ENCODE results near the gene CAMSAP3. TPM values are rescaled to one million over a fixed set of nuclear protein-coding genes. Genes with fewer than 3 reads are reported as not detected.

The CAMSAP3 gene
- total RNA-seq, 1 donor from 2014 or later = 25.6 TPM

DNA sequence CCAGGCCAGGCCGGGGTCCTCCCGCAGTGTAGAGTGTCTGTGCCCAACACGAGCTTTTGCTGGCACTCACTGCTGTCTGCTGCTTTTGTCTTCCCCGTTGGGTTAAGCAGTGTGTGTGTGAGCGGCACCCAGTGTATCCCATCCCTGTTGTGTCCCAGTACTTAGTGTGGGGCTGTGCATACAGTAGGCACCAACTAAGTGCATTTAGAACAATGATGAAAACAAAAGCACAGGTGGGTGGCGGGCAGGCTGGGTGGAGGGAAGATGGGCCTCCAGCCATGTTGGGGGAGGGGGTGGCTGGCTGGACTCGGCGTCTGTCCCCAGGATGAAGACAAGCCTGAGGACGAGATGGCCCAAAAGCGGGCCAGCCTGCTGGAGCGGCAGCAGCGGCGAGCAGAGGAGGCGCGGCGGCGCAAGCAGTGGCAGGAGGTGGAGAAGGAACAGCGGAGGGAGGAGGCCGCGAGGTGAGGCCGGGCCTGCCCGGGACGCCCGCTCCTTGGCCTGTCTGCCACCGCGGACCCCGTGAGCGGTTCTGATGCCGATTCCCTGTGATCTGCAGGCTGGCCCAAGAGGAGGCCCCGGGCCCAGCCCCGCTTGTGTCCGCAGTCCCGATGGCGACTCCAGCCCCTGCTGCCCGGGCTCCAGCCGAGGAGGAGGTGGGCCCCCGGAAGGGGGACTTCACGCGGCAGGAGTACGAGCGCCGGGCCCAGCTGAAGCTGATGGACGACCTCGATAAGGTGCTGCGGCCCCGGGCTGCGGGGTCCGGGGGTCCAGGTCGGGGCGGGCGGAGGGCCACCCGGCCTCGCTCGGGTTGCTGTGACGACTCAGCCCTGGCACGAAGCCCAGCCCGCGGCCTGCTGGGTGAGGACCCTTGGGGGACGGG lies 19.4 kb downstream of the CAMSAP3 start:
- no peak for DNase-seq
- intact Hi-C loops (cut with DNase I) = no loop called here
- no peak overlapping the region for H3K27ac ChIP-seq
- peaks cover 44% of the 10 kb centered on the region for H3K36me3 ChIP-seq
- H3K9me3 ChIP-seq = no peaks in the 10 kb centered on the region
- H3K4me1 ChIP-seq = peaks cover 19% of the 10 kb centered on the region
- H3K4me3 ChIP-seq = no peak overlapping the region
- no peaks in the 10 kb centered on the region for H3K27me3 ChIP-seq (ENCODE audit: low read depth)
- ATAC-seq = no peak
- no peak for TF ChIP-seq CTCF (IDR thresholded peaks at IDR 0.05)

DNA sequence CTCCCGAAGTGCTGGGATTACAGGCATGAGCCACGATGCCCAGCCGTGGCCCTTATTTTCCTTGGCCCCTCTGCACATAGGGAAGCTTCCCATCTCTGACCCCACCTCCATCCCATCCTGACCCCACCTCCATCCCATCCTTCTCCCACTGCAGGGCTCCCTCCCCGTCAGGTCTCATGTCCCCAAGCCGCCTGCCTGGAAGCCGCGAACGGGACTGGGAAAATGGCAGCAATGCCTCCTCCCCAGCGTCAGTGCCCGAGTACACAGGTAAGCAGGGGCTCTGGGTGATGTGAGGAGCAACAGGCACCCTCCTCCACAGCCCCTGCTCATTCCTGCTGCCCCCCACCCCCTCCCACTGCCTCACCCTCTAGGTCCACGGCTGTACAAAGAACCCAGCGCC lies 21.5 kb downstream of the CAMSAP3 start:
- no peak for ATAC-seq
- no peaks in the 10 kb centered on the region for H3K9me3 ChIP-seq
- intact Hi-C loops (cut with DNase I) = no loop called here
- TF ChIP-seq CTCF (IDR thresholded peaks at IDR 0.05) = no peak
- H3K27ac ChIP-seq = peak overlapping the region; percentile 85
- no peak overlapping the region for H3K4me3 ChIP-seq
- no peak for DNase-seq
- H3K36me3 ChIP-seq = peaks cover 50% of the 10 kb centered on the region
- H3K4me1 ChIP-seq = peaks cover 25% of the 10 kb centered on the region
- no peaks in the 10 kb centered on the region for H3K27me3 ChIP-seq (ENCODE audit: low read depth)

- Histone ChIP-seq H3K27ac (peak overlapping the region; percentile 85), H3K4me3 (no peak overlapping the region), H3K36me3 (peaks cover 55% of the 10 kb centered on the region), H3K27me3 (ENCODE audit: low read depth) (no peaks in the 10 kb centered on the region), H3K4me1 (peaks cover 25% of the 10 kb centered on the region), H3K9me3 (no peaks in the 10 kb centered on the region)
- TF ChIP-seq CTCF (IDR thresholded peaks at IDR 0.05) = no peak
- DNase-seq = no peak
- no peak for ATAC-seq
- intact Hi-C loops (cut with DNase I) = no loop called here
These were observed 22.1 kb downstream of the CAMSAP3 start for GRCh38 chr19:7617735-7618134.

GRCh38 chr19:7618348-7618747 lies 22.7 kb downstream of the CAMSAP3 start:
- Histone ChIP-seq H3K27ac (peak overlapping the region; percentile 85), H3K27me3 (ENCODE audit: low read depth) (no peaks in the 10 kb centered on the region), H3K4me1 (peaks cover 25% of the 10 kb centered on the region), H3K9me3 (no peaks in the 10 kb centered on the region), H3K4me3 (no peak overlapping the region), H3K36me3 (peaks cover 61% of the 10 kb centered on the region)
- no peak for TF ChIP-seq CTCF (IDR thresholded peaks at IDR 0.05)
- ATAC-seq (peak in 1 of 2 donors; percentile 1), DNase-seq (no peak)
- intact Hi-C loops (cut with DNase I) = no loop called here

- Histone ChIP-seq H3K9me3 (no peaks in the 10 kb centered on the region), H3K27me3 (ENCODE audit: low read depth) (no peaks in the 10 kb centered on the region), H3K27ac (peak overlapping the region; percentile 85), H3K36me3 (peaks cover 67% of the 10 kb centered on the region), H3K4me1 (peaks cover 25% of the 10 kb centered on the region), H3K4me3 (no peak overlapping the region)
- ATAC-seq (peak; percentile 93 to 94), DNase-seq (peak; percentile 93)
- TF ChIP-seq CTCF (IDR thresholded peaks at IDR 0.05) = no peak
- intact Hi-C loops (cut with DNase I) = no loop called here
These were observed 23.3 kb downstream of the CAMSAP3 start for GRCh38 chr19:7618771-7619510.
